Keratinocyte (primary cell): ENCODE results near the gene PRM1. TPM values are rescaled to one million over a fixed set of nuclear protein-coding genes. Genes with fewer than 3 reads are reported as not detected.

Source experiments
- DNase-seq: peaks from one replicate; pipeline ENCODE4 v3.0.0-alpha.2; 2011; ENCODE audit warnings: low read depth, missing footprints, low spot score
- FAIRE-seq: peaks from 2 replicates; lab custom pipeline; 2011; peaks lifted over from hg19 to GRCh38; lab: Jason Lieb, UNC
- H2AFZ ChIP-seq: 2 replicates; pipeline ENCODE4 v1.6.0; 2012; ENCODE audit warnings: low read length, control low read depth, inconsistent platforms; ENCODE audit not compliant: control insufficient read depth
- H3K27ac ChIP-seq: 2 replicates; pipeline ENCODE4 v1.5.1; 2011; ENCODE audit warnings: low read length; ENCODE audit not compliant: control insufficient read depth, insufficient read depth
- H3K27me3 ChIP-seq: 3 replicates; pipeline ENCODE4 v1.6.0; 2011; ENCODE audit warnings: low read length; ENCODE audit not compliant: control insufficient read depth, insufficient read depth; ENCODE audit errors: extremely low read depth
- H3K36me3 ChIP-seq, 2 experiments: 2 replicates in 1 of 2; 3 replicates in 1 of 2; pipeline ENCODE4 v1.5.1; 2011; ENCODE audit warnings: low read length in 2 of 2, mild to moderate bottlenecking in 1 of 2; ENCODE audit not compliant: control insufficient read depth in 2 of 2, insufficient read depth in 2 of 2; ENCODE audit errors: extremely low read depth in 1 of 2
- H3K4me1 ChIP-seq: 3 replicates; pipeline ENCODE4 v1.5.1; 2011; ENCODE audit warnings: low read length; ENCODE audit not compliant: control insufficient read depth, insufficient read depth; ENCODE audit errors: extremely low read depth
- H3K4me2 ChIP-seq: 3 replicates; pipeline ENCODE4 v1.6.0; 2011; ENCODE audit warnings: low read depth, low read length; ENCODE audit not compliant: control insufficient read depth, insufficient read depth; ENCODE audit errors: extremely low read depth
- H3K4me3 ChIP-seq, 3 experiments: fragments of 200-600 bp in 1 of 3; sonication (generic) in 1 of 3; 2 replicates in 2 of 3; 3 replicates in 1 of 3; pipeline ENCODE4 v1.5.1; 2011 to 2016; ENCODE audit warnings: low read length in 3 of 3, mild to moderate bottlenecking in 3 of 3, control low read depth in 2 of 3, inconsistent platforms in 1 of 3, low read depth in 1 of 3, mixed read lengths in 1 of 3, mixed run types in 1 of 3, moderate library complexity in 1 of 3; ENCODE audit not compliant: control insufficient read depth in 2 of 3, insufficient read depth in 2 of 3; ENCODE audit errors: extremely low read depth in 1 of 3
- H3K79me2 ChIP-seq: 2 replicates; pipeline ENCODE4 v1.6.0; 2012; ENCODE audit warnings: low read length; ENCODE audit not compliant: control insufficient read depth, insufficient read depth
- H3K9ac ChIP-seq: 3 replicates; pipeline ENCODE4 v1.6.0; 2011; ENCODE audit warnings: low read length; ENCODE audit not compliant: control insufficient read depth, insufficient read depth; ENCODE audit errors: extremely low read depth
- H3K9me1 ChIP-seq: 3 replicates; pipeline ENCODE4 v1.6.0; 2011; ENCODE audit warnings: low read length; ENCODE audit not compliant: control insufficient read depth, insufficient read depth; ENCODE audit errors: extremely low read depth
- H3K9me3 ChIP-seq: 2 replicates; pipeline ENCODE4 v1.5.1; 2012; ENCODE audit warnings: low read depth, low read length; ENCODE audit not compliant: control insufficient read depth
- H4K20me1 ChIP-seq: 3 replicates; pipeline ENCODE4 v1.6.0; 2011; ENCODE audit warnings: low read length; ENCODE audit not compliant: control insufficient read depth, insufficient read depth; ENCODE audit errors: extremely low read depth
- EZH2 ChIP-seq: IDR thresholded peaks from one replicate; pipeline ENCODE4 v1.6.1; 2012; ENCODE audit warnings: inconsistent platforms, mild to moderate bottlenecking, low read length, moderate library complexity
- dilution Hi-C: fragments of 300-500 bp; cut with MboI; formaldehyde crosslinking; loops from one replicate; pipeline ENCODE4 v1.7.0; 2020; ENCODE audit warnings: low sequenced_read_pairs; ENCODE audit not compliant: extremely low pct_ligation_motif_present
- polyA plus RNA-seq, 5 experiments: library from polyadenylated mRNA; depleted of rRNA in 3 of 5; stranded (reverse) in 3 of 5; stranded (forward) in 1 of 5; unstranded in 1 of 5; fragments of >200 nt; gene quantifications; 1 replicate in 1 of 5; 2 replicates in 3 of 5; 3 replicates in 1 of 5; pipeline versions ENCODE4 v1.2.1 to v1.2.3, GENCODE V29; 2011 to 2012; ENCODE audit warnings: missing spikeins in 2 of 5, low read depth in 1 of 5, low replicate concordance in 1 of 5
- TF ChIP-seq, protein P1 (sequence below), 3 experiments: IDR thresholded peaks in 1 of 3; conservative IDR thresholded peaks in 1 of 3; optimal IDR thresholded peaks in 1 of 3; 2 replicates in 2 of 3; 3 replicates in 1 of 3; pipeline versions ENCODE3 to v1.5.1; 2011; ENCODE audit warnings: low read length in 3 of 3, mild to moderate bottlenecking in 3 of 3, moderate library complexity in 2 of 3, control low read depth in 1 of 3, inconsistent platforms in 1 of 3; ENCODE audit not compliant: insufficient read depth in 2 of 3; ENCODE audit errors: extremely low read depth in 1 of 3

The PRM1 gene
- polyA plus RNA-seq, 1 donor (not counting 4 experiments of a cell fraction or from before 2014, with no cell fraction given) = not detected

DNA sequence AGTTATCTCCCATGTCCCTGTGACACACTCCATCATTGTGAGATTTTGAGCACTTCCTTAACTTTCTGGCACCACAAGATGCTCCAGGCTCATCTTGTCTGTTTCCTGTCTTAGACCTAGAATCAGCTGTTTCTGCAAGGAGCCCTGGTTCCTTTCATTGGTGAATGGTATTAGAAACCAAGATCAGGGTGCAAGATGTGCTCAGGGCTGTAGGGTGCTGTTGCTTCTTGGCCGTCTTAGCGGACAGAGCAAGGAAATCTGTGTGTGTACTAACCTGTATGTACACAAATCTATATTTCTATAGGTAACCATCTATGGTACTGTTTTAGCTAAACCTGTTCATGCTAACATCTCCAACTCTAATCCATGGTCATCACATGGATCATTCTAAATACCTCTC is 8.1 kb upstream of the PRM1 start:
- H3K27ac ChIP-seq = no peak overlapping the region
- no peak for TF ChIP-seq EZH2
- TF ChIP-seq, protein P1, sequence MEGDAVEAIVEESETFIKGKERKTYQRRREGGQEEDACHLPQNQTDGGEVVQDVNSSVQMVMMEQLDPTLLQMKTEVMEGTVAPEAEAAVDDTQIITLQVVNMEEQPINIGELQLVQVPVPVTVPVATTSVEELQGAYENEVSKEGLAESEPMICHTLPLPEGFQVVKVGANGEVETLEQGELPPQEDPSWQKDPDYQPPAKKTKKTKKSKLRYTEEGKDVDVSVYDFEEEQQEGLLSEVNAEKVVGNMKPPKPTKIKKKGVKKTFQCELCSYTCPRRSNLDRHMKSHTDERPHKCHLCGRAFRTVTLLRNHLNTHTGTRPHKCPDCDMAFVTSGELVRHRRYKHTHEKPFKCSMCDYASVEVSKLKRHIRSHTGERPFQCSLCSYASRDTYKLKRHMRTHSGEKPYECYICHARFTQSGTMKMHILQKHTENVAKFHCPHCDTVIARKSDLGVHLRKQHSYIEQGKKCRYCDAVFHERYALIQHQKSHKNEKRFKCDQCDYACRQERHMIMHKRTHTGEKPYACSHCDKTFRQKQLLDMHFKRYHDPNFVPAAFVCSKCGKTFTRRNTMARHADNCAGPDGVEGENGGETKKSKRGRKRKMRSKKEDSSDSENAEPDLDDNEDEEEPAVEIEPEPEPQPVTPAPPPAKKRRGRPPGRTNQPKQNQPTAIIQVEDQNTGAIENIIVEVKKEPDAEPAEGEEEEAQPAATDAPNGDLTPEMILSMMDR (optimal IDR thresholded peaks at IDR 0.05 in 1 of 3, IDR thresholded peaks at IDR 0.05 in 1 of 3, conservative IDR thresholded peaks at IDR 0.05 in 1 of 3; ENCODE audit: extremely low read depth in 1 of 3, insufficient read depth in 2 of 3, low read length in 3 of 3) = no peak
- no peak overlapping the region for H3K4me3 ChIP-seq
- dilution Hi-C loops = no loop called here
- no peaks in the 10 kb centered on the region for H4K20me1 ChIP-seq
- H3K9me3 ChIP-seq = no peaks in the 10 kb centered on the region
- H3K9ac ChIP-seq = no peak overlapping the region
- no peak overlapping the region for H2AFZ ChIP-seq
- no peaks in the 10 kb centered on the region for H3K9me1 ChIP-seq
- no peaks in the 10 kb centered on the region for H3K79me2 ChIP-seq
- peaks cover 4% of the 10 kb centered on the region for H3K27me3 ChIP-seq
- DNase-seq (no peak), FAIRE-seq (no peak)
- H3K4me2 ChIP-seq = no peak overlapping the region
- H3K36me3 ChIP-seq = no peaks in the 10 kb centered on the region
- no peaks in the 10 kb centered on the region for H3K4me1 ChIP-seq

- Histone ChIP-seq H3K9me1 (no peaks in the 10 kb centered on the region), H3K9ac (no peak overlapping the region), H3K27ac (no peak overlapping the region), H3K4me1 (no peaks in the 10 kb centered on the region), H2AFZ (no peak overlapping the region), H3K27me3 (peaks cover 4% of the 10 kb centered on the region), H4K20me1 (no peaks in the 10 kb centered on the region), H3K9me3 (no peaks in the 10 kb centered on the region), H3K36me3 (no peaks in the 10 kb centered on the region), H3K79me2 (no peaks in the 10 kb centered on the region), H3K4me2 (no peak overlapping the region), H3K4me3 (no peak overlapping the region)
- dilution Hi-C loops = no loop called here
- FAIRE-seq (no peak), DNase-seq (no peak)
- no peak for TF ChIP-seq EZH2
- TF ChIP-seq, protein P1 (optimal IDR thresholded peaks at IDR 0.05 in 1 of 3, IDR thresholded peaks at IDR 0.05 in 1 of 3, conservative IDR thresholded peaks at IDR 0.05 in 1 of 3; ENCODE audit: extremely low read depth in 1 of 3, insufficient read depth in 2 of 3, low read length in 3 of 3) = no peak
Observed at GRCh38 chr16:11285842-11286241, 4.7 kb upstream of the PRM1 start.
